Esophagus squamous epithelium (tissue), 5 donors: ENCODE results near the gene DCAF5. TPM values are rescaled to one million over a fixed set of nuclear protein-coding genes. Genes with fewer than 3 reads are reported as not detected.

Experiments
- DNase-seq: peaks from one replicate; lab custom pipeline; 2025; lab: John Stamatoyannopoulos, UW
- H3K27ac ChIP-seq, 4 donors: fragments of 200-600 bp; sonication (generic); one replicate each; pipeline ENCODE4 v1.5.1; 2016 to 2019; ENCODE audit warnings: mild to moderate bottlenecking in 1 of 4
- H3K27me3 ChIP-seq, 4 donors: fragments of 200-600 bp; sonication (generic); 1 replicate in 3 of 4; 2 replicates in 1 of 4; pipeline versions ENCODE4 v1.5.1 to v1.6.0; 2017 to 2021; ENCODE audit warnings: antibody characterized with exemption in 1 of 4
- H3K36me3 ChIP-seq, 3 donors: fragments of 200-600 bp; sonication (generic); one replicate each; pipeline ENCODE4 v1.5.1; 2016 to 2019
- H3K4me1 ChIP-seq, 3 donors: fragments of 200-600 bp; sonication (generic); one replicate each; pipeline ENCODE4 v1.5.1; 2017 to 2019
- H3K4me3 ChIP-seq, 4 donors: fragments of 200-600 bp; sonication (generic); 1 replicate in 3 of 4; 2 replicates in 1 of 4; pipeline ENCODE4 v1.5.1; 2016 to 2019; ENCODE audit warnings: mild to moderate bottlenecking in 2 of 4, moderate library complexity in 1 of 4
- H3K9me3 ChIP-seq, 3 donors: fragments of 200-600 bp; sonication (generic); one replicate each; pipeline ENCODE4 v1.5.1; 2016 to 2019
- CTCF ChIP-seq, 6 experiments: fragments of 450-650 bp in 4 of 6; fragments of 200-600 bp in 2 of 6; sonication (generic) in 2 of 6; IDR thresholded peaks; one replicate each; pipeline ENCODE4 v1.5.1; 2016 to 2019; ENCODE audit warnings: antibody characterized with exemption in 6 of 6, mild to moderate bottlenecking in 4 of 6, moderate library complexity in 4 of 6
- POLR2A ChIP-seq, 4 donors: fragments of 450-650 bp; IDR thresholded peaks; one replicate each; pipeline ENCODE4 v1.6.1; 2017; ENCODE audit warnings: antibody characterized with exemption in 4 of 4, mild to moderate bottlenecking in 4 of 4, moderate library complexity in 3 of 4
- WGBS, 2 donors: methylation state at CpG; one replicate each; pipeline ENCODE4 v1.1.5; 2018; 5-methylcytosine and 5-hydroxymethylcytosine counted together
- intact Hi-C: fragments of 100-400 bp; cut with DNase I; formaldehyde crosslinking; loops from one replicate; pipeline ENCODE4 v1.15.0; 2022
- total RNA-seq, 4 donors: library from RNA; depleted of rRNA; stranded (reverse); fragments of >200 nt; gene quantifications; one replicate each; pipeline ENCODE4 v1.1.0, GENCODE V29; 2016
- donor health status: DM: yes; HTN: yes; CAD: no.

DCAF5 gene
- total RNA-seq, 4 donors from 2014 or later: 12.4 to 34.7 (median 20.9) TPM

DNA sequence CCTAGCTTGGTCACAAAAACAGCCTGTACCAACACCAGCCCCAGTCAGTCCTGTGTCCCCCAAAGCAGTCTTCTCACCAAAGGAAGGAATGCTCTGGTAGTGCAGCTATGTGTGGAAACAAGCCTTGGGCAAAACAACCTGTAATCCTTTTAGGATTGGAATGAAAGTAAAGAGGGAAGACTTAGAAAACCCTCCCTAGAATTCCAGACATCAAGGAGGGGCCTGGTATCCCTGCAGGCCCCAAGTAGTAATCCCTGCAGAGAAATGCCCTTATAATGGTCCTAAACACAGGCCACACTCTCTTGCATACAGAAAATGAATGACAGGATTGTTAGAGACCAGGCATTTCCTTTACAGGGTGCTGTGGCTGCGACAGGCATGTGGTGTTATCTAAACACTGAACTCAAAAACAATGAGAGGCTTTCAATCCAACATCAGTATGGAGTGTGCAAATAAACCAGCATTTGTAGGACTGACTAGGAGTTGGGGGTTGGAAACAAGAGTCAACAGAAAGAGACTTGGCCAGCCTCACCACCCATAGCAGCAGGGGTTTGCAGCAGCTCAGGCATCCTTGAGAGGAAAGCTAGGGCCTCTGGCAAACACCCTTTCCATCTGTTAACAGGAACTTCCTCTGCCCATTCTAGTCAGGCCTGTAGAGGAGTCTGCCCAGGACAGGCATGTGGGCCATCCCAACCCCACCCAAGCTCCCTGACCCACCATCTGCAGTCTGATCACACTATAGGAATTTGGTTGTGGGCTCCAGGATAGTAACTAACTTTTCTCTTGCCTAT, 59.1 kb downstream of the DCAF5 start:
- Histone ChIP-seq H3K9me3 (no peaks in the 10 kb centered on the region), H3K4me3 (no peak overlapping the region), H3K4me1 (peaks cover 0 to 19% (median 0%) of the 10 kb centered on the region in 3 donors), H3K27me3 (no peaks in the 10 kb centered on the region), H3K27ac (peak overlapping the region in 3 of 4 donors; percentile 0 to 43 (median 18)), H3K36me3 (peaks cover 0 to 63% (median 0%) of the 10 kb centered on the region in 3 donors)
- no peak for DNase-seq
- 14 to 67% methylated on average over 1 of the region's 1 CpG for WGBS, 2 donors
- TF ChIP-seq CTCF (IDR thresholded peaks at IDR 0.05) (no peak), POLR2A (IDR thresholded peaks at IDR 0.05) (no peak)
- intact Hi-C loops: loop anchor here (5.0 kb wide), 1 partner anchor 182 kb away; no protein-coding TSS in a partner anchor

- Histone ChIP-seq H3K27ac (peak overlapping the region in 2 of 4 donors; percentile 13 to 43), H3K27me3 (no peaks in the 10 kb centered on the region), H3K9me3 (no peaks in the 10 kb centered on the region), H3K36me3 (peaks cover 0 to 59% (median 0%) of the 10 kb centered on the region in 3 donors), H3K4me3 (no peak overlapping the region), H3K4me1 (peaks cover 2 to 28% (median 2%) of the 10 kb centered on the region in 3 donors)
- no peak for TF ChIP-seq CTCF (IDR thresholded peaks at IDR 0.05)
- TF ChIP-seq POLR2A (IDR thresholded peaks at IDR 0.05): no peak
- DNase-seq: no peak
- intact Hi-C loops: loop anchor here (5.0 kb wide), 1 partner anchor 181 kb away; no protein-coding TSS in a partner anchor
Observed at GRCh38 chr14:69092840-69093422, 60.0 kb downstream of the DCAF5 start.

- Histone ChIP-seq H3K4me3 (no peak overlapping the region), H3K36me3 (peaks cover 0 to 60% (median 0%) of the 10 kb centered on the region in 3 donors), H3K9me3 (no peaks in the 10 kb centered on the region), H3K27ac (no peak overlapping the region), H3K4me1 (peaks cover 8 to 40% (median 9%) of the 10 kb centered on the region in 3 donors), H3K27me3 (no peaks in the 10 kb centered on the region)
- 88 to 90% methylated on average over 8 of the region's 8 CpGs for WGBS, 2 donors
- TF ChIP-seq POLR2A (IDR thresholded peaks at IDR 0.05) (no peak), CTCF (IDR thresholded peaks at IDR 0.05) (no peak)
- no peak for DNase-seq
- intact Hi-C loops: loop anchor here (5.0 kb wide), 1 partner anchor 179 kb away; no protein-coding TSS in a partner anchor
Observed at GRCh38 chr14:69091695-69092094, 61.2 kb downstream of the DCAF5 start.

- Histone ChIP-seq H3K27me3 (no peaks in the 10 kb centered on the region), H3K4me3 (no peak overlapping the region), H3K27ac (no peak overlapping the region), H3K9me3 (no peaks in the 10 kb centered on the region), H3K36me3 (peaks cover 0 to 67% (median 0%) of the 10 kb centered on the region in 3 donors), H3K4me1 (peaks cover 8 to 47% (median 11%) of the 10 kb centered on the region in 3 donors)
- TF ChIP-seq CTCF (IDR thresholded peaks at IDR 0.05) (no peak), POLR2A (IDR thresholded peaks at IDR 0.05) (no peak)
- no peak for DNase-seq
- intact Hi-C loops: loop anchor here (5.0 kb wide), 1 partner anchor 179 kb away; no protein-coding TSS in a partner anchor
Observed at GRCh38 chr14:69091006-69091405, 61.9 kb downstream of the DCAF5 start.
